GM23248 (cell line): ENCODE results near the gene INKA1.
"Not testable (repeated sequence)": the region's sequence is repeated elsewhere in the genome, so short reads cannot be mapped to it uniquely, and the experiment has no call there.

Experiments used
- EZH2 ChIP-seq: fragments of 200-600 bp; sonication (generic); IDR thresholded peaks from 2 replicates; pipeline ENCODE4 v1.6.1; 2018; ENCODE audit warnings: antibody characterized with exemption, mild to moderate bottlenecking; ENCODE audit not compliant: insufficient read depth, poor library complexity, severe bottlenecking
- EZH2phosphoT487 ChIP-seq: fragments of 200-600 bp; sonication (generic); IDR thresholded peaks from 2 replicates; pipeline ENCODE4 v1.6.1; 2018; ENCODE audit warnings: antibody characterized with exemption, moderate library complexity, mild to moderate bottlenecking, low read depth; ENCODE audit not compliant: insufficient read depth

DNA sequence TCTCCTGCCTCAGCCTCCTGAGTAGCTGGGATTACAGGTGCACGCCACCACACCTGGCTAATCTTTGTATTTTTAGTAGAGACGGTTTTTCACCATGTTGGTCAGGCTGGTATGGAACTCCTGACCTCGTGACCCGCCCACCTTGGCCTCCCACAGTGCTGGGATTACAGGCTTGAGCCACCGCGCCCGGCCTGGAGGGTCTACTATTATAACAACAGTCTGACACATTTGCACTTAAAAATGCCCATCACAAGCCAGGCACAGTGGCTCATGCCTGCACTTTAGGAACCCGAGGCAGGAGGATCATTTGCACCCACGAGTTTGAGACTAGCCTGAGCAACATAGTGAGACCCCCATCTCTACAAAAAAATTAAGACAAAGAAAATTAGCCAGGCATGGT is 20.8 kb upstream of the INKA1 start:
- TF ChIP-seq EZH2phosphoT487, EZH2: not testable (repeated sequence)
